GM19328 (cell line): ENCODE measurements around the gene PLCH1.

Source experiments
- ATAC-seq: cut with Tn5 transposase; IDR thresholded peaks from one replicate; pipeline ENCODE4 v1.9.1; 2021; ENCODE audit warnings: mild to moderate bottlenecking, moderate library complexity; ENCODE audit not compliant: unreplicated experiment

Gene PLCH1

GRCh38 chr3:155394240-155394639 lies 350.6 kb downstream of the PLCH1 start:
- ATAC-seq = no peak

GRCh38 chr3:155393316-155393715 lies 351.6 kb downstream of the PLCH1 start:
- no peak for ATAC-seq

GRCh38 chr3:155392138-155392537 lies 352.7 kb downstream of the PLCH1 start:
- ATAC-seq = no peak

- no peak for ATAC-seq
Observed at GRCh38 chr3:155391551-155391958, 353.3 kb downstream of the PLCH1 start.

- no peak for ATAC-seq
Observed at GRCh38 chr3:155391104-155391503, 353.8 kb downstream of the PLCH1 start.

- ATAC-seq = no peak
Observed at GRCh38 chr3:155390351-155390750, 354.5 kb downstream of the PLCH1 start.

GRCh38 chr3:155388417-155388816 lies 356.5 kb downstream of the PLCH1 start:
- ATAC-seq = no peak

GRCh38 chr3:155387571-155387970 lies 357.3 kb downstream of the PLCH1 start:
- ATAC-seq = no peak

GRCh38 chr3:155386919-155387318 lies 358.0 kb downstream of the PLCH1 start:
- no peak for ATAC-seq

GRCh38 chr3:155385896-155386625 lies 358.8 kb downstream of the PLCH1 start:
- no peak for ATAC-seq

GRCh38 chr3:155382396-155383042 lies 362.4 kb downstream of the PLCH1 start:
- ATAC-seq = no peak

GRCh38 chr3:155377847-155378246 lies 367.0 kb downstream of the PLCH1 start:
- no peak for ATAC-seq

GRCh38 chr3:155377071-155377470 lies 367.8 kb downstream of the PLCH1 start:
- no peak for ATAC-seq

- ATAC-seq = no peak
Observed at GRCh38 chr3:155372281-155372680, 372.6 kb downstream of the PLCH1 start.

- ATAC-seq = no peak
Observed at GRCh38 chr3:155370764-155371503, 373.9 kb downstream of the PLCH1 start.

- ATAC-seq = no peak
Observed at GRCh38 chr3:155370198-155370597, 374.7 kb downstream of the PLCH1 start.

- ATAC-seq = no peak
Observed at GRCh38 chr3:155369735-155370134, 375.1 kb downstream of the PLCH1 start.

- ATAC-seq = no peak
Observed at GRCh38 chr3:155369244-155369643, 375.6 kb downstream of the PLCH1 start.

GRCh38 chr3:155368786-155369185 lies 376.1 kb downstream of the PLCH1 start:
- no peak for ATAC-seq

GRCh38 chr3:155367506-155367905 lies 377.4 kb downstream of the PLCH1 start:
- ATAC-seq = no peak

- ATAC-seq = no peak
Observed at GRCh38 chr3:155365178-155365783, 379.6 kb downstream of the PLCH1 start.
